GM21360 (cell line): ENCODE data around the gene ARMS2.

ENCODE experiments used
- ATAC-seq: cut with Tn5 transposase; IDR thresholded peaks from one replicate; pipeline ENCODE4 v1.9.1; 2021; ENCODE audit warnings: mild to moderate bottlenecking, moderate library complexity; ENCODE audit not compliant: unreplicated experiment

ARMS2 gene, protein sequence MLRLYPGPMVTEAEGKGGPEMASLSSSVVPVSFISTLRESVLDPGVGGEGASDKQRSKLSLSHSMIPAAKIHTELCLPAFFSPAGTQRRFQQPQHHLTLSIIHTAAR

DNA sequence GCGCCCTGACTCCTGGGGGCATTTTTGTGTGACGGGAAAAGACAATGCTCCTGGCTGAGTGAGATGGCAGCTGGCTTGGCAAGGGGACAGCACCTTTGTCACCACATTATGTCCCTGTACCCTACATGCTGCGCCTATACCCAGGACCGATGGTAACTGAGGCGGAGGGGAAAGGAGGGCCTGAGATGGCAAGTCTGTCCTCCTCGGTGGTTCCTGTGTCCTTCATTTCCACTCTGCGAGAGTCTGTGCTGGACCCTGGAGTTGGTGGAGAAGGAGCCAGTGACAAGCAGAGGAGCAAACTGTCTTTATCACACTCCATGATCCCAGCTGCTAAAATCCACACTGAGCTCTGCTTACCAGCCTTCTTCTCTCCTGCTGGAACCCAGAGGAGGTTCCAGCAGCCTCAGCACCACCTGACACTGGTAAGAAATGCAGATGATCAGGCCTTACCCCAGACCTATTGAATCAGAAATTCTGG is at the start of gene ARMS2:
Gene ARMS2, plus strand, starts transcription at position 51 of the 478 bp plus-strand sequence. Its CDS starts 75 bp downstream, at position 126.
- no peak for ATAC-seq

DNA sequence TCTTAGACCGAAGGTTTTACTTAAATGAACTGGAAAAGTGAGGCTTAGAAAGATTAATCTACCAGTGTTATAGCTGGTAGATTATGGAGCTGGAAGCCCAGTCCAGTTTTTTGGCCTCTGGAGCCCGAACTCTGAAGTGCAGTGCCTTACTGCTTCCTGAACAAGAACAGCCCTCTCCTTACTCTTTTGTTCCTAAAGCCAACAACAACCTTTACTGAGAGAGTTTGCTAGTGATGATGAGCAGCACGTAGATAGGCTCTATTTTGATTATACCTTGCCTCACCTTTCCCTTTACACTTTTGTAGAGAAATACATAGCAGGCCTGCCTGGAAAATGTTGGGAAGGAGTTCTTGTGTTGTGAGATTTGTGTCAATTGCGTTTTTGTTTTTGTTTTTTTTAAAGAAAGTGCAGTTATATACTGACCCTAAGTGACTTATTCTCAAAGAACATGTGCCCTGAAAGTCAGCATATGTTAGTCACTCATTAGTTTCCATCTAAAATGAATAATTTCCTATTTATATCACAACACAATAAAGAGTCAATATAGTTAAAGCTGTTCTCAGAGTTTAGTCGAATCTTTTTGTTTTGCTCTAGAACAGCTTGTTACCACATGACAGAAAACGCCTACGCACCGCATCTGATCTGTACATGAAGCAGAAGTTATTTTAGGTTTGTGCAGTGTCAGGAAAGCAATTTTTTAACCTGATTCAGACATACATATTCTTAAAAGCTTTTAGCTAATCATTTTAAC is 46.9 kb upstream of the ARMS2 start:
- no peak for ATAC-seq

DNA sequence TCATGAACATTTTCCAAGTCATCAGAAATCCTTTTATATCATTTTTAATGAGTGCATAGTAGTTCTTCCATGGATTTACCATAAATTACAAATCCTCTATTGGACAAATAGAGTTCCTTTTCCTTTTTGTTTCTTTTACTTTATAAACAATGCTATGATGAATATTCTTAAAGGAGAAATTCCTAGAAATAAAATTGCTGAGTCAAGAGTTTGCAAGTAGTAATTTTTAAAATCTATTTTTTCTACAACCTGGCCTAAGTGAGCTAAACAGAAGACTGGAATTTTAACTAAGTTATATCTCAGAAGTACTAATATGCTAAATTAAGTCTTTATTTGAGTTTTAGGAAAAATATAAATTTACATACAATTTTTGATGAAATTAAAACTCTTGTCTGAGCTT is 41.1 kb upstream of the ARMS2 start:
- ATAC-seq: no peak

DNA sequence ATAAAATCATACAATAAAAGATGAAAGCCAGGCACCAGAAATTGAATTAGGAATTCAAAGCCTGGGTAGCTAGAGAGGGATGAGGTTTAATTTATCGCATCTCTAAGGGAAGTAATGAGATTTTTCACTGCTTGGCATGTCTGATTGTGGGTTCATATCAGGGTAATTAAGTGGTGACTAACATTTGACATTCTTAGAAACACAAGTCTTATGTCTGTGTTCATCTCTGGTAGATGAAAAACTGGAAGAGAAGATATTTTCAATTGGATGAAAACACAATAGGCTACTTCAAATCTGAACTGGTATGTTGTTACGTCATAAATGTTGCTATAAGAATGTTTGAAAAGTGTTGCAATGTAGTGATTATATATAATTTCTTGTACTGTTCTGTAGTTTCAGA is 36.8 kb upstream of the ARMS2 start:
- no peak for ATAC-seq

DNA sequence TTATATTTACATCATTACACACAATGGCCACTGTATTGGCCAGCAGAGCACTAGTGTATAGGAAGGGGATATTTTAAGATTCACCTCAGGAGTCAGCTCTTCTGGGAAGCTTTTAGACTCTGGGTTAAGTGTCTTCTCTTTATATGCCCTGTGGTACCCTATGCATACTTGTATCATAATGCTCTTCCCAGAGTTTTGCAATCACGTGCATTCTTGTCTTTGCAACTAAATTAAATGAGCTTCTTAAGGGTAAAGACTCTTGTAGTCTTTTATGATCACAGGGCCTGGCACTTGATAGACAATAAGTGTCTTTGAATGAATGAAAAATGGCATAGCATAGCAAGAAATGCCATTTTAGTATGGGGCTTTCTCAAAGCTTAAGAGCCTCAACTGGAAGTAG is 35.4 kb upstream of the ARMS2 start:
- no peak for ATAC-seq

DNA sequence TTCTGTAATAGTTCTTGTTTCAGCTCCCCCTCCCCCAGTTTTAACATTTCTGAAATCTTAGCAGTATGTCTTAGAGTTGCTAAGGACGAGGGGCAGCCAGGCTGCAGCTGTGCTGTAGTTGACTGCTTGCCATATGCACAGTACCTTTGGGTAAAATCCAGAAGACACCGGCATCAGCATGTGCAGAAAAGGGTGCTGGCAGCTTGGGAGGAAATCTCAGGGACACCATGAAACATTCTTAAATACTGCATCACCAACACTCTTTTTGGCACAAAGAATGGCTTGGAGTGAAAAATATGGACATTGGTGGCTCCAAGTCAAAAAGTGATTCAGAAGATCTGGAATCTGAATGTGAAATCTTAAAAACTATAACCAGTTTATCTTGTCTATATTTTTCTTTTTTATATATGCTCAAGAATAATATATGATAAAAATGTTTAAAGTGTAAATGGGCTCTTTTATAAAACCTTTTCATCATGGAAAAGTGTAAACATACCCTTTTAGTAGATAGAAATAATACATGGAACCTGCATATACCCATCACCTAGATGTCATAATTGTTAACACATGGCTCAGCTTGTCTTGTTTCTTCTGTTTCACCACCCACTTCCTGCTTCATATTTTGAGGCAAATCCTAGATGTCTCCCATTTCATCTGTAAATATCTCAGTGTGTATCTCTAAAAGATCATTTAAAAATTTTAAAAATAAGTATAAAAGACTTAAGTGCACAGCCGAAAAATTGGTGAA is 34.4 kb upstream of the ARMS2 start:
- ATAC-seq: no peak

DNA sequence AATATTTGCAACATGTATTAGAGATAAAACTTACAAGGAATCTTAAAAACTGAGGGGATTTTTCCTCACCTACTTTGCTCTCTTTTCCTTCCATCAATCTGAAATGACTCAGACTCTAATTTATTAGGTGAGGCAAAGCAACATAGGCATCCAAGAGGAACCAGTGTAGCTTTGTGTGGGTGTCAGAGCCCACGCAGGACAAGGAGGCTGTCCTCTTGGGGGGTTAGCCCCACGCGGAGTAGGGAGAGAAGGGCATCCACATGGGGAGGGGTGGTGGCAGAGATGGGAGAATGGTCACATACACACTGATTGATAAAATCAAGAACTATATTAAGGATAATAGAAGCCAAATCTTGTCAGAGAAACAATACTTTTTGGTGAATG is 33.8 kb upstream of the ARMS2 start:
- ATAC-seq: no peak

DNA sequence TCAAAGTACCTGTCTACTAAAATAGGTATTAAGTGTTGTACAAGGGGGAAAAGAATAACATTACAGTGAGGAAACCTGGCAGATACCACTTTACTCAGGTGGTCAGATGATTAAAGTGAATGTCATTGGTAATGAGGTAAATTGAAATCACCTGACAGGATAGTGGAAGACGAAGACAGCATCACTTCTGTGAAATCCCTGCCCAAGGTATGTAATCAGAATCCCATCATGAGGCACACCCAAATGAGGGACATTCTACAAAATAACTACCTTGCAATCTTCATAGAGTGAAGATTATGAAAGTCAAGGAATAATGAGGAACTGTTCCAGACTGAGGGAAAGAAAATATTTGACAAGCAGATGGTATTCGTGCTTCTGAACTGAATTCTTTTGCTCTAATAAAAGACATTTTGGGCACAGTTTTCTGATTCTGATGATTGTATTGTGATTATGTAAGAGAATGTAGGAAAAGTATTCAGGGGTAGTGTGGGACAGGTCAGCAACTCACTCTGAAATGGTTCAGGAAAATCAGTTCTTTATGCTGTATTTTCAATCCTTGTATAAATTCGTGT is 33.3 kb upstream of the ARMS2 start:
- no peak for ATAC-seq

DNA sequence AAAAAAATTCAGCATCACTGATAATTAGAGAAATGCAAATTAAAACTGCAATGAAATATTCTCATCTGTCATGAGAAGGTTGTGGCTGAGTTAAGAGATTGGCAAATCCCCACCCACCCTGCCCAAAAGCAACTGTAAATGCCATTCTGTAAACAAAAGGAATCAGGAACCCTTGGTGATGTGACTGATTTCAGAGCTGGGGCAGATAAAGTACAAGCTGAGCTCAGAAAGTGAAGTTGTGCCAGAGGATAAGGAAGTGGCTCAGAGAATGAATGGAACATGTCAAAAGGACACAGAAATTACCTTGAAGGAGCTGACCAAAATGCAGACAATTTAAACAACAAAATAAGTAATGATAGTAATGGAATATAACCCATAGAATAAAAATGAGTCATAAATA is 32.7 kb upstream of the ARMS2 start:
- ATAC-seq: no peak

DNA sequence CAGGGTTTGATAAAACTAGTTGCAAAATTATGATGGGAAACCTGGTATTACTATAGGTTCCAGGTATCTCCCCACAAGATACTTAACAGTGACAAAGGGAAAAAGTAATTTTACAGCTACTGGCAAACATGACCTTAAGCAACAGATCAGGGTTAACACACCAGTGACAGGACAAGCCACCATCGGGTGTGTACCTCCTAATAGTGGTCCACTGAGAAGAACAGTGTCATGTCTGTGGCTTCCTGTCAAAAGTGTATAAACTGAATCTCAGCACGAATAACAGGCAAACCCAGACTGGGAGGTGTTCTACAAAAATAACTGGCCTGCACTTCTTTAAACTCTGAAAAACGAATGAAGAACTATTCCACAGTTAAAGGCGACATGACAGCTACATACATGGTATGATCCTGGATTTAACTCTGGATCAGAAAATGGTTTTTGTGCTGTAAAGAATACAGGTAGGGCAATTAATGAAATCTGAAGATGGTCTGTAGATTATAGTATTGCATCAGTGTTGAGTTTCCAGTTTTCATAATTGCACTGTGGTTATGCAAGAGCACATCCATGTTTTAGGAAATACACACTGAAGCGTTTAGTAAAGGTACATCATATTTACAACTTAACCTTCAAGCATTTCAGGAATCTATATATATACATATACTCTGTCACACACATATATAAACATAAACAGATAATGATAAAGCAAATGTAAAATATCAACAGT is 32.0 kb upstream of the ARMS2 start:
- ATAC-seq: no peak

DNA sequence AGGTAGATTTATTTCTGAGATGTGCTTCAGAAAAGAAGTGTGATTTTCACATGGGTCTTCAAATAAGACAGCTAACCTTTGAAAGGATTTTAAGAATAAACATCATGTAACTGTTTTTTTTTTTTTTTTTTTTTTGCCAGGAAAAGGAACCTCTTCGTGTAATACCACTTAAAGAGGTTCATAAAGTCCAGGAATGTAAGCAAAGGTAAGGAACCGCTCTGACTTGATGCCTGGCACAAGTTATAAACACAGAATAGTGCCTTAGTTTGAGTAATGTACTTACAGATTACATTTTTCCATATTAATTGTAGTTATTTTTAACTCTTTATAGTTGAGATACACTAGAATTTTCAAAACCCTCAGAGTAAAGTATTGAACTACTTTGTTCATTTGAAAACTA is 30.4 kb upstream of the ARMS2 start:
- no peak for ATAC-seq

DNA sequence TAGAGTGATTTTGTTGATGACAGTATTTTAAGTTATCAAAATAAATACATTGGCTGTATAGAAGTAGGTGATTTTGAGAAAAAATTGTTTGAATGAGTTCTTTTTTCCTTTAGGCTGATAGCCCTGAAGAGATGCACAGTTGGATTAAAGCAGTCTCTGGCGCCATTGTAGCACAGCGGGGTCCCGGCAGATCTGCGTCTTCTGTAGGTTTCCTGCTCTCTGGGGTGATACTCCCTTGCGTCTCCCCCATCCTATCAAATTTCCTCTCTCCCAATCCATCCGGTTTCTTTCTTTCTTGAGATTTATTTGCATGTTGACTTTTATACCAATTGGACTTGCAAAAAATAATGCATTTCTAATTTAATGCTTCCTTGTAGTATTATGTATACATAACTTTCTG is 27.6 kb upstream of the ARMS2 start:
- no peak for ATAC-seq

DNA sequence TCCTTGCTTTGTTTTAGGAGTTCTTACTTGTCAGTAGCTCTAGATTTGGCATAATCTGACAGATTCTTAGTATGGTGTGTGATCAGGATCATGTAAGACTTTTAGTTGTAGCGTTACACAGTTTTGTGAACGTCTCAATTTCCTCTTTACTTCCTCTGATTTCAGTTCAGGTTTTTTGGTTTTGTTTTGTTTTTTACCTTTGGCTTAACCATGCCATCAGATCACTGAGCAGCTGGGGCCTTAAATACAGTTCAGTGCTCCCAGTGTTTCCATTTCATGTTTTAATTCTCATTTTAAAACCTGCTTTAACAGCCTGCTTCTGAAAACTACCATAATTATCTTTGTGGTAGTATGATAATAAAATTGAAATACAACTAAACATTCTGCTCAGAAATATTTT is 27.2 kb upstream of the ARMS2 start:
- ATAC-seq: no peak

DNA sequence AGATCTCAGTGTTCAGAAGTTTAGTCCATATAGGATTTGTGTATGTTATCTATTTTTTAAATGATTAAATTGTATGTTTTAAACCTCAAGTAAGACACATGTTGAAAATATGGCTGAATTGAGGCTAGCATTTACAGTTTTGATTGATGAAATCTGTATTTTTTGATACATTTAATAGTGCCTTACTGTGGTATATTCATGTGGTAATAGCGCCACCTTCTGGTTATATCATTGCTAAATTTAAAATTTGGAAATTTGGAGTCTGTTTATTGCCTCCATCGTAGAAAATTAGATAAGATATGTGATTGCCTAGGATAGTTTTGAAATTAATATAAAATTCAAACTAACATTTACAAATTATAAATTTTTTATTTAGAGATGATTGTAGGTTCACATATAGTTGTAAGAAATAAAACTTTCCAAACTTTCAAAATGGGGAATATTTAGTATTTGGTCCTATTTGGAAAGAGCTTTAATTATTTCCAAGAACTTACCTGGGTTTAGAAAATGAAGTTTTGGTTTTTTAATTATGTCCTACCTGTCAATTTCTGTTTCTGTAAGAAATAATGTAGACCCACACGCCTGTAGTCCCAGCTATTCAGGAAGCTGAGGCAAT is 19.1 kb upstream of the ARMS2 start:
- no peak for ATAC-seq

DNA sequence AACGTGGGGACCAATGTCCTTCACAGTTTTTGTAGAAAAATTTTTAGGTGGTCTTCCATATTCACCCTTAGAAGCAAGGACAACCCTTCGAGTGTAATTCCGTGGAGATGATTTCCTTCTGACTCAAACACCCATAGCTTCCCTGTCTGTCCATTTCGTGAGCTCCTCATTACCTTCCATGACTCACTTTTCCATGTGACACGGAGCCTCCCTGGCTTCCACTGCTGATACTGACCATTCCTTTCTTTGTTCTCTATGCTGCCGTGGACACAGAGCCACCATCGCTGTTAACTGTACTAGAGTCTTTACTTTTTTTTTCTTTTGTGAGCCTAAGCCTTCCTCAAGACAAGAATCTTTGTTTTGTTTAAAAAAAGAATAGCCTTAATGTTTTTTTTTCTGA is 12.5 kb upstream of the ARMS2 start:
- no peak for ATAC-seq

DNA sequence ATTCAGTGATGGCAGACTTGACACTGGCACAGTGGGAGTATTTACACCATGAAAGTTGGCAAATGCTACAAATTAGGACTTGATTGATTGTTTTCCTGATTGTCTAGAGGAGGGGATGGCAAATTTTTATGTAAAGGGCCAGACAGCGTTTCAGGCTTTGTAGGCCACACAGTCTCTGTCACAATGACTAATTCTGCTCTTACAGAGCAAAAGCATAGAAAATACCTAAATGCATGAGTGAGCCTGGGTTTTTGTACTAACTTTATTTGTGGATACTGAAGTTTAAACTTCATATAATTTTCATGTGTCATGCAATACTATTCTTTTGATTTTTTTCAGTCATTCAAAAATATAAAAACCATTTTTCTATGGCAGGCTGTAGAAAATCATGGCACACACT is 9.0 kb upstream of the ARMS2 start:
- no peak for ATAC-seq

DNA sequence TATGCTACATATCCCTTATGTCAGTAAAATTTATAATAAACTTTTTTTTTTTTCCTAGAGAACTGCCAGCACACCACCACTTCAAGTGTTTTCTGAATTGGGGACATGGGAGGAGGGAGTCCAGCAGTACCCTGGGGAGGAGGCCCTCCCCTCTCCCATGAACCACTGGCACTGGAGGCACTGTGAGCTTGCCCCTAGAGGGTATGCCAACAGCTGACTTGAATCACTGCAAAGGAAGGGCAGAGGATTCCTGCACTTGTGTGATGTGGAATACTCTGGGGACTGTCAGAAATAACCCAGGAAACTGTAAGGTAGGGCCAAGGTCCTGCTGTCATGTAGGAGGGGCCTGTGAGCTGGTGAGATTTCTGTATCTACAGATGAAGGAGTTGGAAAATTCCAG is 8.5 kb upstream of the ARMS2 start:
- ATAC-seq: no peak

DNA sequence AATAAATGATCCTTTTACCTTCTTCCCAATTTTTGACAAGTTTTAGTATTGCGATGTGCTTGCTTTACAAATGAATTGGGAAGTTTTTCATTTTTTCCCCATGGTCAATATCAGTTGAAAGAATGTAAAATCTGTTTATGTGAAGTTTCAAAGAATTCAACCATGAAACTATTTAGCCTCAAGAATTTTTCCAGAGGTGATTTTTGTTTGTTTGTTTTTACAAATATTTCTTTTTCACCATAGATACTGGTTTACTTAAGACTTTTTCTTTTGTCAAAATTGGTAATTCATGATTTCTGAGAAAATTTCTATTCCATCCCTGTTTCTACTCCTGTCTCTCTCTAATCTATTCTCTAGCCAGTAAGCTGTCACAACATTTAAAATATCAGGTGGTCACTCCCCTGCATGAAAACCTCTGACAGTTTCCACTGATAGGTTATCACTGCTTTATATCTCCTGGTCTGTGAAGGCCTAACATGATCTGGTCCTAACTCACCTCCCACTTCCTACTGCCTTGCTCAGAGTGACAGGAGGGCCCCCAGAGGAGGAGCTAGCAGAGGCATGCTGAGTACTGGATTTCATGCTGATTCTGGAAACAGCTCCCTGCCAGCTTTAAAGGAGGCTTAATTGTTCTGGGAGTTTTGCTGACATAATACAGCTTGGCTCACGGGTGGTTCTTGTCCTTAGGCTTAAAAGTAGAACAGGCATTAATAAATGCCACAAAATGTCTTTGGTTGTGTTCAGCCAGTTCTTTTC is 7.6 kb upstream of the ARMS2 start:
- ATAC-seq: no peak

DNA sequence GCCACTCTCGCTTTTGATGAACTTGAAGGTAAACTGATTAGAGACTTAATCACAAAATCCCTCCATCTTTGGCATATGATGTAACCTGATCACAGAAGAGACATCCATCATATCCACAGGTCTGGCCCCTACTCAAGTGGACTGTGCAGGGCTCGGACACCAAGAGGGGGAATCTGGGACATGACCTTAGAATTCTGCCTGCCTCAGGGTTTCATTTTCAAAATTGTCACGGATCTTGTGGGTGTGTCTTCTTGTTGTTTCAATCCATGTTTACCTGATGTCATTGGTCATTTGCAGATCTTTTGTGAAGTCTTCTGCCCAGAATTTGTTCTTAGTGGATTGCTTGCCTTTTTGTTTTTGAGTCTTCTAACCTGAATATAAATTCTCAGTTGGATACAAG is 5.9 kb upstream of the ARMS2 start:
- no peak for ATAC-seq

DNA sequence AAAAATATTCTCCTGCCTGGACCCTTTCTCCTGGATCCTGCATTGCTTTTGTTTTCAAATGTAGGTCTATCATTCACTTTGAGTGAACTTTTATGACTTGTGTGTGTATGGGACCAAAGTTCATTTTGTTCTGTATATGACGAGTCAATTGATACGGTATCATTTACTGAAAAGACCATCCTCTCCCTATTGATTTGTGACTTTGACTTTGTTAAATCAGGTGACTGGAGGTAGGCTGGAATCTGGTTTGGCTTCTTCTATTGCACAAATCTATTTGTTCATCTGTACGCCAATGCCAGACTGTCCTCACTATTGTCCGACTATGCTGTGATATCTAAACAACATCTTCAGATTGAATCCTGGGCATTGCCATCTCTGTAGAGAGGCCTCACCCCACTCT is 5.3 kb upstream of the ARMS2 start:
- ATAC-seq: no peak
